Neural progenitor cell (in vitro differentiated cells): ENCODE results near the gene SLC25A15.

Experiments used
- EZH2 ChIP-seq: fragments of 200-600 bp; sonication (generic); IDR thresholded peaks from 2 replicates; pipeline ENCODE4 v1.6.1; 2017; ENCODE audit warnings: antibody characterized with exemption, mild to moderate bottlenecking, moderate library complexity
- TF ChIP-seq, protein P1 (sequence below): fragments of 200-600 bp; sonication (generic); IDR thresholded peaks from 2 replicates; pipeline ENCODE4 v1.5.1; 2017; ENCODE audit warnings: antibody characterized with exemption, mild to moderate bottlenecking

DNA sequence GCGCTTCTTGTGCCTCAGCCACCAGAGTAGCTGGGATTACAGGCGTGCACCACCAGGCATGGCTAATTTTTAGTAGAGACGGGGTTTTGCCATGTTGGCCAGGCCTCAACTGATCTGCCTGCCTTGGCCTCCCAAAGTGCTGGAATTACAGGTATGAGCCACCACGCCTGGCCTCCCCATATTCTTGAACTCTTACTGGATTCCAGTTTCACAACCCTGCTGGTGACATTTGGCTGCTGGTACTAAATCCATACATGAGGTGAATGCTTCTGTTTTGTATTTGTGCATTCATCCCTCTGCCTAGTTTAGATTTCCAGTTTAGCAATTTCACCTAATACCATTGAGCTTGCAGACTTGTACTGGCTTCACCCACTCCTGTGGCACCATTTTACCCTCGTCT is 13.9 kb downstream of the SLC25A15 start:
- TF ChIP-seq, protein P1, sequence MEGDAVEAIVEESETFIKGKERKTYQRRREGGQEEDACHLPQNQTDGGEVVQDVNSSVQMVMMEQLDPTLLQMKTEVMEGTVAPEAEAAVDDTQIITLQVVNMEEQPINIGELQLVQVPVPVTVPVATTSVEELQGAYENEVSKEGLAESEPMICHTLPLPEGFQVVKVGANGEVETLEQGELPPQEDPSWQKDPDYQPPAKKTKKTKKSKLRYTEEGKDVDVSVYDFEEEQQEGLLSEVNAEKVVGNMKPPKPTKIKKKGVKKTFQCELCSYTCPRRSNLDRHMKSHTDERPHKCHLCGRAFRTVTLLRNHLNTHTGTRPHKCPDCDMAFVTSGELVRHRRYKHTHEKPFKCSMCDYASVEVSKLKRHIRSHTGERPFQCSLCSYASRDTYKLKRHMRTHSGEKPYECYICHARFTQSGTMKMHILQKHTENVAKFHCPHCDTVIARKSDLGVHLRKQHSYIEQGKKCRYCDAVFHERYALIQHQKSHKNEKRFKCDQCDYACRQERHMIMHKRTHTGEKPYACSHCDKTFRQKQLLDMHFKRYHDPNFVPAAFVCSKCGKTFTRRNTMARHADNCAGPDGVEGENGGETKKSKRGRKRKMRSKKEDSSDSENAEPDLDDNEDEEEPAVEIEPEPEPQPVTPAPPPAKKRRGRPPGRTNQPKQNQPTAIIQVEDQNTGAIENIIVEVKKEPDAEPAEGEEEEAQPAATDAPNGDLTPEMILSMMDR = no peak
- TF ChIP-seq EZH2 = no peak
